GM18517 (cell line): ENCODE data around the gene NTPCR.

Source experiments
- ATAC-seq: cut with Tn5 transposase; IDR thresholded peaks from one replicate; pipeline ENCODE4 v1.9.1; 2021; ENCODE audit warnings: mild to moderate bottlenecking, moderate library complexity; ENCODE audit not compliant: unreplicated experiment

NTPCR gene

DNA sequence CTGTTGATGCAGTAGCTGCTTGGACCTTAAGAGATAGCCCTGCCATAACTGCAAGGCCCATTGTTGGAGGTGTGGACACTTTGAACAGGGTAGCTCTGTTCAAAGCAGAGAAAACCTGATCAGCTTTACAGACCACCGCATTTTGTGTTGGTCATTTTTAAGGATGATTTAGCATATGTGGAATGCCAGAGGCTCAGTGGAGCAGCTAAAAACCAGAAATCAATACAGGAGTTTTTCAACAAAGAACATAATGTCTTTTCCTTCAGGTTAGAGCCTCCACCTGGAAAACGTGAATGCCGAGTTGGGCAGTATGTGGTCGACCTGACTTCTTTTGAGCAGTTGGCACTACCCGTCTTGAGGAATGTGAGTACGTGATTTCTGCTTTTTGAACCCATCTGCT lies 5.7 kb downstream of the NTPCR start:
- ATAC-seq = no peak

DNA sequence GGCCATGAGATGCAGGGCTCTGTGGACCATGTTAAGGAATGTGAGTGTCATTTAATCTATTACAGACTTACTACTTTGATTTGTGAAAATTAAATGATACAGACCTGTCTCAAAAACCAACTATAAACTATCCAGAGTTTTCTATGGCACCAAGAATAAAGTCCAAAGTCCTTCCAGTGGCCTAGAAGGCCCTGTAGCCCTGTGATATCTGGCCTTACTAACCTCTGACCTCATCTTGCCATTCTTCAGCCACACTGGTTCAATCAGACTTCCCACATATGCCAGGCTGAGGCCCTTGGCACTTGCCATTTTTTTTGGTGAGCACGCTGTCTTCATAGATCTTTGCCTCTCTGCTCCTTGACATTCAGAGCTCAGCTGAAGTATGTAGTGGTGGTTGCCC lies 7.7 kb downstream of the NTPCR start:
- no peak for ATAC-seq

DNA sequence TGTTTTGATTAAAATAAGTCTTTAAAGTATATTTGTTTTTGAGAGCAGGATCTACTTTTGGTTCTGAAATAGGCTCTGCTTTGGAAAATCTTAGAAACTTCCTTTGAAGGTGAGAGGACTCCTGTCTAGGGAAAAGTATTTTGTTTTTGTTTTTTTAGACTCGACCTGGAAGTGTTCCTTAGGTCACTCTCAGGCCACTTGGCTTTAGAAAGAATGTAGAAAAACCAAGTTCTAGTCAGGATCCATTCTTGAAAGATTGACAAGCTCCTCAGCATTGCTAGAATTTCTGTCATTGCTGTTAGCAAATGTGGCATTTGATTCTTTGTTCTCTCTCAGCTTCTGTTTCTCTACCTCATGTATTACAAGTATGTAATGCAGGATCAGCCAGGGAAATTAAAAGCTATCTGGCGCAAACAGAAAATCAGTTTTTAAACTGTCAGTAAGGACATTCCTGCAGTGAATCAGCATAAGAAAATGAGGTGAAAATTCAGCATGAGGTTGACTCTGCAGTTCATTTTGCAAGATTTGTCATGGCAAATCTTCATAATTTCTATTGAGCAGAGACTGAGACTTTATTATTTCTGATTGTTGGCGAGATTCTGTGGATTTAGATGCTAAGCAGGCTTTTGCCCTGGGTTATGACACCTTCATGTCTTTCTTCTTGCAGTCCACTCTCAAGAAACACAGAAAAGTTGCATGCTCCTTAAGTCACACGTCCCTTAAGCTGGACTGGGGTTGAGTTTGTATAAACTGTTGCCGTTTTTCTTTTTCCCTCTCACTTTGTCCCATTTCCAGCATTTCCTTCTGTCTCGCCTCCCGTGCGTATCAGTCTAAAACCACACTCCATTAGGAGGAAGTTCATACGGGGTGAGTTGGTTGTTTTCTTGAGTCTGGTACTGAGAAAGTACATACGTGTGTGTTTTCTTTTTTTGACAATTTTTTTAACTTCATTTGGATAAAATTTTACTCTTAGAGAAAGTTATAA lies 12.6 kb downstream of the NTPCR start:
- ATAC-seq = no peak

DNA sequence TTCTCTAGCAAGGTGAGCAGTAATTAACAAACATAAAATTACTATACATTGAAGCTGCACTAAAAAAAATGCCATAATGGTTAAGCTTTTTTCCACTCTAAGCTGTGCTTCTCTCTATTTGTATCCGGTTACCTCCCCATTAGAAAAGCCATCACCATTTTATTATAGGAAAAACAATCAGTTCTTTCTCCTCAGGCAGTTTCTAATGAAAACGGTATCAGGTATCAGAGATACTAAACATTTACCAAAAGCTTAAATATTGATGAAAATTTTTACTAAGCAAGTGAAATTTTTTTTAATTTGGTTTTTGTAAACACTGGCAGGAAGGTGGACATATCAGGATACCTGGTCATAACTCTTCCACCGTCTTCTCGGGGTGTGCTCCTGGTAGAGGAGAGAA lies 14.2 kb downstream of the NTPCR start:
- ATAC-seq = no peak

DNA sequence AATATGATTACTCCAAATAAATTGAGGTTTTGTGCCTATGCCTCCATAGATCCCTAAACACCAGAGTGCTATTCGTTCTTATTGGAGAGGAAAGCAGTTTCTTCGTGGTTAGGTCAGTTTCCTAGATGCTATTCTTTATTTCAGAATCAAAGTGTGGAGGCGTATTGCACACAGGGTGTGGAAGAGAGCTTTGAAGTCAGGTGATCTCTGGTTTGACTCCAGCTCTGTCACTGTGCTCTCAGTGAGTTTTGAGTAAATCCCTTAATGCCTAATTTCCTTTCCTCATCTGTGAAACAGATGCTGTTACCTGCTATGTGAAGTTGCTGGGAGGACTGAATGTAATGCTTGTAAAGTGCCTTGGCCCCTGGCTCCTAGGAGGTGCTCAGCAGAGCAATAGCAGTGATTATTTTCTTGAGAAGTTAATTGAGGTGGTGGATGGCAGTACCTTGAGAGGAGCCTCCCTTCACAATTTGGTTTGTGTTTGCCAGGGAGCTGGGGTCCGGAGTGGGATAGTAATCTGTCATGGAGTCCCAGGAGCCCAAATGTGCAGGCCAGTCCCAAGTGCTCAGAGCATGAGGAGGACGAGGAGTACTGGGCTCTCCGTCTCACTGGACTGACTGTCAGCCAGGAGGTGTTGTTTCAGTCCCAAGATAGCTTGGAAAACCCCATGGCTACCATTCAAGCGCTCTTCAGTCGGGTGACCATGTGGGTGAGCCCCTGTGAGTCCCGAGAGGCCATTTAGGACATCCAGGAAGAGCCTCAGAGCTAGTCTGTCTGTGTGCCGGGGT lies 14.9 kb downstream of the NTPCR start:
- no peak for ATAC-seq

DNA sequence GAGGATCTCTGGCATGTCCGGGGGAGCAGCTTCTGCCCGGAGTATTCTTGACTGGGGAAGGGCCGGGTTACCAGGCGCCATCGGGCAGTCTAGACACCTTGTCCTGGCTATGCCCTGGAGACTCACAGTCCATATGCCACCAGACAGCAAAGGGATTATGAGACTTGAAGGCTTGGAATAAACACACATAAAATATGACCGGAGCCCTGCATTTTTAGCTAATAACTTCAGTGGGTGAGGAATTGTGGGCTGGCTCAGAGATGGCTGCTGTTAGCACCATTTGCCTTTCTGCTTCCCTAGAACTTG lies 15.5 kb downstream of the NTPCR start:
- no peak for ATAC-seq

DNA sequence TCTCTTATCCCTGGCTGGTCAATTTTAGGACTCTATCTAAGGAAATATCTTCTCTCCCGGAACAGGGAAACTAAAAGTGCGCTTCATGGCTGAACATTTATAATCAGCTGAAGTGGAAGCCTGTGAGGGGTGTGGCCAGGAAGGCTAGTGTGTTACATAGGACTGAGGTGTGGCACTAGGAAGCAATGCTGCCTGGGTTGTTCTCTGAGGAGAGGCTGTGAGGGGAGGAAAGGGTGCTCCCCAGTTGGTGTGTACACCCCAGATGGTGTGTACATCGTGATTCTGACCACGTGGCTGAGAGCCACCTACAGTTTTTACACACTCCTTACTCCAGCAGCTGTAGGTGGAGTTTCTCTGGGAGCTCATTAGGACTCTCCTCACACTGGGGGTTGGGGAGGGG lies 16.3 kb downstream of the NTPCR start:
- no peak for ATAC-seq

DNA sequence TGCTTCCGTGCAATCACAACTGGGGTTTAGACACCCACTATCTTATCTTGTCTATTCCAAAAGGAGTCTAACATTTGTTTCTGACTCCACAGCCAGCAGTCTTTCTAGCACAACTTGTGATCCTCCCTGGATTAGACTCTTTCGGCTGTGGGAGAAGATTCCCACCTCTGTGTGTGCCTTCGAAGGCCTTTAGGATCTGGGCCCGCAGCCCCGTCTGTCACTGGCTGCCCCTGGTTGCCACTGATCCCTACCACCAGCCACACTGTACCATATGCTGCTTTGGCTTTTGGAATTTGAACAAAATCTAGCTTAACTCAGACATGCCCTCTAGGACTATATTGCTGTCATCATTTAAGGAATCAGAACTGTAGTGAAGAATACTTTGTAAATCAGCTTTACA lies 18.0 kb downstream of the NTPCR start:
- no peak for ATAC-seq

DNA sequence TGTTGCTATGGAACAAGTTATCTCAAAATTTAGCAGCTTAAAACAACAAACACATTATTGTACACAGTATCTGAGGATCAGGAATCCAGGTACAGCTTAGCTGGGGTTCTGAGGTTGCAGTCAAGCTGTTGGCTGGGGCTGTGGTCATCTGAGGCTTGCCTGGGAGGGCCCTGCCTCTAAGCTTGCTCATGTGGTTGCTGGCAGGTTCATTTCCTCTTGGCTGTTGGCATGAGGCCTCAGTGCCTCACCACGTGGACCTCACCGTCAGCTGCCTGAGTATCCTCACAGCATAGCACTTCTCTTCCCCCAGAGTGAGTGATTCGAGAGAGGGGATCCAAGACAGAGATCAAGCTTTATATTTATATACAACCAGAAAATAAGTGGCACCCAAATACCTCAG lies 18.6 kb downstream of the NTPCR start:
- no peak for ATAC-seq

DNA sequence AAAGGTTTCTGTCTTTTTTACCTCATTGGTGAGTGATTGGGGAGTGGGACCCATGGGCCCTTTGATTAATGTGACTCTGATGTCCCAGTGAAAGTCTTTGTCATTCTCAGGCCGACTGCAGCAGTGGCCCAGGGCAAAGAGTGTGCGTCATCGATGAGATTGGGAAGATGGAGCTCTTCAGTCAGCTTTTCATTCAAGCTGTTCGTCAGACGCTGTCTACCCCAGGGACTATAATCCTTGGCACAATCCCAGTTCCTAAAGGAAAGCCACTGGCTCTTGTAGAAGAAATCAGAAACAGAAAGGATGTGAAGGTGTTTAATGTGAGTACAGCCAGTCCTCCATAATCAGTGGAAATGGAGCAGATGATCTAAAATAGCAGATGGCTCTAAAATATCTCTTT lies 19.4 kb downstream of the NTPCR start:
- ATAC-seq = no peak

DNA sequence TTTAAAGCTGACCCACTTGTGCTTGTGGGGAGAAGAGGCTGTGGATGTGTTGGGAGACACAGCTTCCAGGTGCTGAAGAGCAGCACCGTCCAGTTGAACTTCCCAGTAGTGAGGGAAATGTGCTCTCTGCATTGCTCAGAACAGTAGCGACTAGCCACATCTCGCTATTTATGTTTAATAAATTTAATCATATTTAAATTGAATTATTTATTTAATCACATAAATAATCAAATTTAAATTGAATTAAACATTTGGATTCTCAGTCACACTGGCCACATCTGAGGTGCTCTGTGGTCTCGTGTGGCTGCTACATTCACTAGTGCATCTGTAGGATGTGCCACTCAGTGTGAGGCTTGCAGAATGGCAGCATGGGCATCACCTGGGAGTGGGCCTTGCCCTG lies 20.1 kb downstream of the NTPCR start:
- ATAC-seq = no peak

DNA sequence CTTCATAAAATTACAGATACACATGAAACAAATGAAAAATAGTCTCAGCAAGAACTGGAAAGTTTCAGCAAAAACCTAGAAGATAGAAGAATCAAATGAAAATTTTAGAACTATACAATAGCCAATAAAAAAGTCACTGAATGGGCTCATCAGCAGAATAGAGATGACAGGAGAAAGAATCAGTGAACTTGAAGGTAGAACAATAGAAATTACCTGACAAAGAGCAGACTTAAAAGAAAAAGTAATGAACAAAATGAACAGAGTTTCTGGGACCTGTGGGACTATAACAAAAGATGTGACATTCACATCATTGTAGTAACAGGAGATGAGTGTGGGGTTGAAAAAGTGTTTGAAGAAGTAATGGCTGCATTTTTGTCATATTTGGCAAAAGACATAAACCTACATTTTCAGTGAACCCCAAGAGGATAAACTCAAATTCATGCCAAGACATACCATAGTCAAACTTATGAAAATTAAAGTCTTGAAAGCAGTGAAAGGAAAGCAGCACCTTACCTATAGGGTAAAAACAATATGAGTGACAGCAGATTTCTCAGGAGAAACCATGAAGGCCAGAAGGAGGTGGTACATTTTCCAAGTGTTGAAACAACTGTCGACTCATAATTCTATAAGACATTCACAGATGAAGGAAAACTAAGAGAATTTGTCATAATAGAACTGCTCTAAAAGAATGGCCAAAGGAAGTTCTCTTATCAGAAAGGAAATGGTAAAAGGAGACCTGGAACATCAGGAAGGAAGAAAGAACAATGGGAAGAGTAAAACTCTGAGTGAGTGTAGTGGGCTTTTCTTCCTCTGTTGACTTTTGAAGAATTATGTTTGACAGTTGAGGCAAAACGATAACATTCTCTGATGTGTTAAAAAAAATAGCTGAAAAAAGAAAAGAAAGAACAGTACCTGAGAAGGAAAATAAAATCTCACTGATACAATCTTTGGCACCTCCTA lies 23.5 kb downstream of the NTPCR start:
- ATAC-seq = no peak

DNA sequence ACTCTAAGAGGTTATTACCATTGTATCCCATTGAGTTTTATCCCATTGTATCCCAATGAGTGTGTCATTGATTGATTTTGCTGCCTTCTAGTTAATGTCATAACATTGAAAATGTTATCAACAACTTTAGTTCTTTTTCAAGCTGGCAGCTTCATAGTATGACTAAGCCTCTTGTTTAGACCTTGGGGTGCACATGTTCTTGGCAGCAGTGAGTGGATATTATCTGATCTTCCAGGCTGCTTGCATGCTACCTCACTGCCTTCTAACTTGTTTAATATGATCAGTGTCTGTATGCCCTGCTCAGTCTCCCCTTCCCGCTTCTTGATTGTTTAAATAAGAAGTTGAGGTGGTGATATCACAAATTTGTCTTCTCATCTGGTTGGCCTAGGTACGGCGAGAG lies 24.6 kb downstream of the NTPCR start:
- ATAC-seq = no peak

DNA sequence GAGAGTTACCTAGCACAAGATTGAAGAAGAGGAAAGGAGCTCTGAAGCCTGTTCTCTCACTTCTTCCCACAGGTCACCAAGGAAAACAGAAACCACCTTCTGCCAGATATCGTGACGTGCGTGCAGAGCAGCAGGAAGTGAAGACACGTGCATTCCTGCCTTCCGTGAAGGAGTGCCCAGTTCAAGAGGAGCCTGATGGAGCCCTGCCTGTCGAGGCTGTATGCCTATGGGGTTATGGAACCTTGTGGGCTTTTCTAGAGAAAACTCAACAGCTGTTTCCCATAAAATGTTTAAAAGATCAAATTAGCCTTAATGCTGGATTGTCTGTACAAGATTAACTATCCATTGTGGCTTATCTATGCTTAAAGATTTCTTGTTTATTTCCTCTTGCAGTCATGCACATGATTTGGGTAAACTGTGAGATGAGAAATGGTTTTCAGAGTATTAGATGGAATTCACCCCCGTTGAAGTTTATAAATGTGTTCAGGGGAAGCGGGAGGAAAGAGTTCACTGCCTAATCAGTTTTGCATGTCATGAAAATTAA lies 27.8 kb downstream of the NTPCR start:
- ATAC-seq = no peak

DNA sequence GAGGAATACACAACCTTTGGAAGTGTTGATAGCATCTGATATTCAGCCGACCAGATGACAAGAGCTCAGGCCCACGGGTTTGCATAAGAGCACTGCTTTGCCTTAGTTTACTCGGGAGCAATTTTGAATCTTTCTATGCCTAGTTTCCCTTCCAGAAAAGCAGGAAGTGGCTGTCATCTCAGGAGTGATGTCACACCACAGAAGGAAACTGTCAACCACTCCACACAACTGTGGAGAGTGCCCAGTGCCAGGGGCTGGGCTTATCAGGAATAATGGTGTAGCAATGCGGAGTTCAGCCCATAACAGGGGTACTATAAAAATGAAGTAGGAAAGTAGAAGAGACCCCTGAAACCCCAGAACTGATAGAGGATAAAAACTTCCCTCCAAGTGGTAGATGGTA lies 28.4 kb downstream of the NTPCR start:
- ATAC-seq = no peak

DNA sequence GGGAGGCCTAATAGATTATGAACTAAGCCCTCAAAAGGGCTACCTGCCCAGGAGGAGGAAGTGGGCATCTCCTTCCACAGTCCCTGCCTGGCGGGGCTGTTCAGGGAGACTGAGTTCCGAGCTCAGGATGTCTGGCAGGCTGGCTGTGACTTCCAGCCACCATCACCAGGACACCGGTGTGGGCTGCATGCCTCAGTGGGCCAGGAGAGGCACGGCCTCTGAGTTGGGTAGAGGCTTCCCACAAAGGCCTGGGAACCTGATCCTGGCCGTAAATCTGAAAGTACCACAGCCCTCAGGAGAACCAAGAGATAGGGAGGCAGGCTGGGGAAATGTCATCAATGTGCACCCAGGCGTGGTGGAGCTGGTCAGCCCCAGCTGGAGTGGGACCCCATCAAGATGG lies 29.1 kb downstream of the NTPCR start:
- no peak for ATAC-seq

DNA sequence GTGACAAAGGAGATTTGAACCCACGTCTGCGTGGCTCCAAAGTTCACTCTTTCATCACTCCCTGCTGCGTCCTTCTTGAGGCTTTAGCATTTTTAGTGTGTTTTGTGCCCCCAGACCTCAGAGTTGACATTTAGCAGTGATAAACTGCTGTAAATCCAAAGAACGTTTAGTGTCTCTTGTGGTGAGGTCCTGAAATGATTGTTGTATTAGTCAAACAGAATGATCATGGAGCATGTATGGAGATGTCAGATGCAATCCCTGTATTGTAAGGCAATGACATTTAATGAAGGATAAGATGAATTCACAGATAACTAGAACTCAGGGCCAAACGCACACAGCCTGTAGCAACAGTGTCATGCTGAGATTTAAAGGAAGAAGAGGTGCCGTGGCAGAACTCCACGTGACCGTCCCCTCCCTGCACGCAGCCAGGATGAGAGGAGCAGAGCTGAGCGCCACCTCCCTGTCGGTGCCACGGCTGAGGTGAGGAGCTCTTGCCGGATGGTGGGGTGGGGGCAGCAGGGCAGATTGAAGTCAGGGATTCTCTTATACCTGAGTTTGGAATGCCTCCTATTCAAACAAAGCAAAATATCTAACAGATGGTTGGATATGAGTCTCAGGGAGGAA lies 30.1 kb downstream of the NTPCR start:
- ATAC-seq = no peak

DNA sequence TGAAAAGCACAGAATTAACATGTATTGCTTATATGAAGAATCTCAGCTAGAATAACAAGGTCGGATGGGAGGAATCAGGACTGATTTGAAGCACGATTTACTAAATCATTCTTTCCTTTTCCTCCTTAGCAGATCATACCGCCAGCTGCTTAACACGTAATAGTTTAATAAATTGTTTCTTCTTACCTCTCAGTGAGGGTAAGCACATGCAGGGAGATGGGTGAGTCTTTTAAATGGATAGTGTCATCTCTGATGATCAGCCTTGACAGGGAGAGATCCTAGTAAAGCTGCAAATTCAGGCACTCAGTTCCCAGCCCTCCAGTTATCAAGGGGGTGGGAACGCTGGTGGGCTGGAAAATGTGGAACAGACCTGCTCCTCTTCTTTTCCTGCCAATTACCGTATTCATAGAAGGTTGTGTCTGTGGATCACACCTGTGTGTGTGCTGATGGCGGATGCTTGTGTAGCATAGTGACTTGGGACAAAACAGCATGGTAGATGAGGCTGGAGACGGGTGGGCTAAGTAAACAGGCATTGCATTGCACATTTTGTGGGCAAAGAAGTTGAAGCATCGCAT lies 30.7 kb downstream of the NTPCR start:
- ATAC-seq = no peak

DNA sequence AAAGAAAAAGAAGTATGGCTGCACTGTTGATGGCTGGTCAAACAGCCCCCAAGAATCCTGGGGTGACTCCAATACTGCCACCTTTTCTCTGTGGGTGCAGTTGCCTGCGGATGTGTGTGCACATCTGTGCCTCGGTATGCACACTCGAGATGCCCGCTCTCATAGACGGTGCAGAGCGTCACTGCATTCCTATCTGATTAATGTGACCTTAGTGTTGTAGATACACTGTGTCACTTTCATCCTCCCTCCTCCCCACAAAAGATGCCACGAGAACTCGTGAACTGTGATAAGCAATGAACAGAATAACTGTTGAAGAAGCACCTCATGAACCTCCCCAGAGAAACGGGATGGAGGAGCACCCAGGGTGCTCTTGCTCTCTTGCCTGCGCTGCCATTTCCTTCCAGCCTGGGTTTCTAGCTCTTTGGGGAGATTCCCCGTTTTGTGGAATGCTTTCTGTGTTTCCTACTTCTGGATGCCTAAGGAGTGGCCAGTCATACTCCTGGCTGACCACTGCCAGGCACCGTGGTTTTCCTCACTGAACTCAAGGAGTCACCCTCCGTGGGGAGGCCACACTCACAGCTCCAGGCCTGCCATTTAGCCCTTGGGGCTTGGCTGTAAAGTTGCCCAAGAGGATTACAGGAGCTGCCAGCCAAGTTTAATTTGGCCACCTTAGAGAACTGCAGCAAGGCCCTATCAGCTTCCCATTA lies 32.0 kb downstream of the NTPCR start:
- no peak for ATAC-seq
